HS-27A (cell line): Measurements from ENCODE around the gene MFSD2B.

Experiments used
- DNase-seq: peaks from one replicate; pipeline ENCODE4 v3.0.0-alpha.2; 2012; ENCODE audit warnings: low read depth, missing footprints

The MFSD2B gene

GRCh38 chr2:24050041-24050979, 40.4 kb downstream of the MFSD2B start:
- DNase-seq, result no peak

GRCh38 chr2:24051833-24052232, 41.9 kb downstream of the MFSD2B start:
- no peak for DNase-seq

DNA sequence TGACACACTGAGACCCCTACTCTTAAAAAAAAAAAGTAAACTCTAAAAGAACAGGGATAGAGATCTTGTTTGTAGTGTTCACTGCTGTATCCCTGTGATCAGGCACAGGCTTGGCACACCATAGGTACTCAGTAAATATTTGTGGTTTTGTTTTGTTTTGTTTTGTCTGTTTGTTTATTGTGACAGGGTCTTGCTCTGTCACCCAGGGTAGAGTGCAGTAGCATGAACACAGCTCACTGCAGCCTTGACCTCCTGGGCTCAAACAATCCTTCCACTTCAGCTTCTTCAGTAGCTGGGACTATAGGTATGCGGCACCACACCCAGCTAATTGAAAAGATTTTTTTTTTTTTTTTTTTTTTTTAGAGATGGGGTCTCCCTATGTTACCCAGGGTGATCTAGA, 43.1 kb downstream of the MFSD2B start:
- no peak for DNase-seq

DNA sequence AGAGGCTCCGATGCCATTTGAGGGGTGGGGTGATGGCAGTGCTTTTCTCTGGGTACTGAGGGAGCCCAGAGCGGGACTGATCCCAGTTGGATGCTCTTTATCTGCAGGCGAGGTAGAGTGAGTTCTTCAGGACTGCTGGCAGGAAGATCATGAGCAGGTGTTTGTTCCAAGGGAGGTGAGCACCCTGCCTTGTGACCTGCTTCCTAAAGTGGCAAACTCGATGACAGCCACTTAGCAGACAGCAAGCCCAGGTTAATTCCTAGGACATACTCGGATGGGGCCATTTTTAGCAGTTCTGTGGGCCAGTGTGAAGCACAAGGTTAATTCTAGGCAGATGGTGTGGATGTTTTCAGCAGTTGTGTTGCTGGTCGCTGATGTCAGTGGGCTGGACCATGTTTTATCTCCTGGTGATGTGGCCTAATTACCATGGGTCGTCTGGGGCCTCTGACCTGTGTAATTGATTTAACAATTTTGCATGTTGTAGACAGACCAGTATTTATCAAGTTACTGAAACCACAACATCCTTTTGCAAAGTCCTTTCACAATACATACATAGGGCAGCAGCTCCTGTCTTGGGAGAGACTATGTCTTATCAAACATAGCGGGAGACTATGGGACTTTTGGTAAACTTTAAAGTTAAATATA, 44.6 kb downstream of the MFSD2B start:
- no peak for DNase-seq

GRCh38 chr2:24055750-24056149, 45.9 kb downstream of the MFSD2B start:
- no peak for DNase-seq

DNA sequence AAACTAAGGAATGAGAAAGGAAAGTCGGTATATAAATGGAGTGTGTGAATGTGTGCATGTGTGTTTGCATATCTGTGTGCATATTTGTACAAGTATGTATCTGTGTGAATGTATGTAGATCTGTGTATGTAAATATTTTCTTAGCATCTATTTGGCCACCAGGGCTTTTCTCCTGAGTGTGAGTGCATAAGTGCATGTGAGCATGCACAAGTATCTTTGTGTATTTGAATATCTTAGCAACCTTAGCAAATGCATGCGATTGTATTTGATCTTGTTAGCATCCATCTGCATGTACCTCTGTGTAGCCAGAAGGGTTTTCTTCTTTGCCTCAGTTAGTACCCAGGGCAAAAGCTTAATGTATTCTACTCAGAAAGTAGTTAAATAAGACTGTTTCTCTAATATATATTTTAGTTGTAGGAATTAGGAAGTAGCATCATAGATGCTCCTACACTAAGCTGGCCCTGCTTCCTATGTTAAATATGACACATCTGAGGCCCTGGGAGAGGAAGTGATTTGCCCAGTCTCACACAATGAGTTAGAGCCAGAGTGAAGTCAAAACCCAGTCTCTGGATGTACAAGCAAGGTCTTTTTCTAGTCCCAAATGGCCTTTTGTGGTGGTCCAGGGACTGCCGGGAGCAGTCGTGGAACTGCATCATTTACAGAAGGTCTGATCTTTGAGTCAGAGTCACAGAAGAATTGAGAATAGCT, 48.8 kb downstream of the MFSD2B start:
- no peak for DNase-seq

- DNase-seq, result no peak
Measured at GRCh38 chr2:24065341-24065740, 55.5 kb downstream of the MFSD2B start.

DNA sequence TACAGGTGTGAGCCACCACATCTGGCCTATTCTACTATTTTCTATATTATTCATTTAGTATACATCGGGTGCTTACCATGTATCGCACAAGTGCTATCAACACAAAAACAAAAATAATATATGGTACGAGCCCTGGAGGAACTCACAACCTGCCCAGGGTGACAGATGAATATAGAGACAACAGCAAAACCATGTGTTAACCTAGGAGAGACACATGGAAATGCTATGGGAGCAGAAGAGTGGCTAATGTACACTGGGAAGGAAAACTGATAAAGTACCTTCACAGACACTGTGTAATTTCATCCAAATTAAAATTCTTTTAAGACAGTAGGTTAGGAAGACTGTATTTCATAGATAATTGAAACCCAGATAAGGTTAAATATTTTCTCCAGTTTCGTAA, 62.4 kb downstream of the MFSD2B start:
- no peak for DNase-seq

- DNase-seq, result no peak
Measured at GRCh38 chr2:24073816-24074215, 63.9 kb downstream of the MFSD2B start.

DNA sequence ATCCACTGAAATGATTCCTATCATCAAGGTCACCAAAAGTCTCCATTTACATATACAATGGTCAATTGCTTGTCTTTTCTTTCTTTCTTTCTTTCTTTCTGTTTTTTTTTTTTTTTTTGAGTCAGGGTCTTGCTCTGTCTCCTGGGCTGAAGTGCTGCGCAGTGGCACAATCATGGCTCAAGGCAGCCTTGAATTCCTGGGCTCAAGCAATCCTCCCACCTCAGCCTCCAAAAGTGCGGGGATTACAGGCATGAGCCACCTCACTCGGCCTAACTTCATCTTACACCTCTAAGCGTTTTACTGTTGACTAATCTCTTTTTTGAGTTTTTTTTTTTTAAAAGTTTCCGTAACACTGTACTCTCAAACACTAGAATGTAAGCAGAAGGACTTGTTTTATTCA, 65.4 kb downstream of the MFSD2B start:
- DNase-seq, result no peak
